Body of pancreas (tissue), 4 donors: ENCODE data around the gene CDH6.

Experiments used
- CTCF ChIP-seq, 7 experiments: fragments of 450-650 bp in 4 of 7; fragments of 200-600 bp in 3 of 7; sonication (generic) in 3 of 7; IDR thresholded peaks; one replicate each; pipeline ENCODE4 v1.5.1; 2016 to 2019; ENCODE audit warnings: antibody characterized with exemption in 7 of 7
- POLR2A ChIP-seq, 3 donors: fragments of 450-650 bp; IDR thresholded peaks; one replicate each; pipeline ENCODE4 v1.6.1; 2016; ENCODE audit warnings: antibody characterized with exemption in 3 of 3, mild to moderate bottlenecking in 2 of 3

- TF ChIP-seq POLR2A (IDR thresholded peaks at IDR 0.05) = no peak
- TF ChIP-seq CTCF (IDR thresholded peaks at IDR 0.05) = no peak
Observed at GRCh38 chr5:31322946-31323345, 129.5 kb downstream of the CDH6 start.
